Keratinocyte (primary cell): ENCODE results near the gene ARHGEF6. TPM values are rescaled to one million over a fixed set of nuclear protein-coding genes. Genes with fewer than 3 reads are reported as not detected.

Experiments used
- DNase-seq: peaks from one replicate; pipeline ENCODE4 v3.0.0-alpha.2; 2011; ENCODE audit warnings: low read depth, missing footprints, low spot score
- FAIRE-seq: peaks from 2 replicates; lab custom pipeline; 2011; peaks lifted over from hg19 to GRCh38; lab: Jason Lieb, UNC
- H2AFZ ChIP-seq: 2 replicates; pipeline ENCODE4 v1.6.0; 2012; ENCODE audit warnings: low read length, control low read depth, inconsistent platforms; ENCODE audit not compliant: control insufficient read depth
- H3K27ac ChIP-seq: 2 replicates; pipeline ENCODE4 v1.5.1; 2011; ENCODE audit warnings: low read length; ENCODE audit not compliant: control insufficient read depth, insufficient read depth
- H3K27me3 ChIP-seq: 3 replicates; pipeline ENCODE4 v1.6.0; 2011; ENCODE audit warnings: low read length; ENCODE audit not compliant: control insufficient read depth, insufficient read depth; ENCODE audit errors: extremely low read depth
- H3K36me3 ChIP-seq, 2 experiments: 2 replicates in 1 of 2; 3 replicates in 1 of 2; pipeline ENCODE4 v1.5.1; 2011; ENCODE audit warnings: low read length in 2 of 2, mild to moderate bottlenecking in 1 of 2; ENCODE audit not compliant: control insufficient read depth in 2 of 2, insufficient read depth in 2 of 2; ENCODE audit errors: extremely low read depth in 1 of 2
- H3K4me1 ChIP-seq: 3 replicates; pipeline ENCODE4 v1.5.1; 2011; ENCODE audit warnings: low read length; ENCODE audit not compliant: control insufficient read depth, insufficient read depth; ENCODE audit errors: extremely low read depth
- H3K4me2 ChIP-seq: 3 replicates; pipeline ENCODE4 v1.6.0; 2011; ENCODE audit warnings: low read depth, low read length; ENCODE audit not compliant: control insufficient read depth, insufficient read depth; ENCODE audit errors: extremely low read depth
- H3K4me3 ChIP-seq, 3 experiments: fragments of 200-600 bp in 1 of 3; sonication (generic) in 1 of 3; 2 replicates in 2 of 3; 3 replicates in 1 of 3; pipeline ENCODE4 v1.5.1; 2011 to 2016; ENCODE audit warnings: low read length in 3 of 3, mild to moderate bottlenecking in 3 of 3, control low read depth in 2 of 3, inconsistent platforms in 1 of 3, low read depth in 1 of 3, mixed read lengths in 1 of 3, mixed run types in 1 of 3, moderate library complexity in 1 of 3; ENCODE audit not compliant: control insufficient read depth in 2 of 3, insufficient read depth in 2 of 3; ENCODE audit errors: extremely low read depth in 1 of 3
- H3K79me2 ChIP-seq: 2 replicates; pipeline ENCODE4 v1.6.0; 2012; ENCODE audit warnings: low read length; ENCODE audit not compliant: control insufficient read depth, insufficient read depth
- H3K9ac ChIP-seq: 3 replicates; pipeline ENCODE4 v1.6.0; 2011; ENCODE audit warnings: low read length; ENCODE audit not compliant: control insufficient read depth, insufficient read depth; ENCODE audit errors: extremely low read depth
- H3K9me1 ChIP-seq: 3 replicates; pipeline ENCODE4 v1.6.0; 2011; ENCODE audit warnings: low read length; ENCODE audit not compliant: control insufficient read depth, insufficient read depth; ENCODE audit errors: extremely low read depth
- H3K9me3 ChIP-seq: 2 replicates; pipeline ENCODE4 v1.5.1; 2012; ENCODE audit warnings: low read depth, low read length; ENCODE audit not compliant: control insufficient read depth
- H4K20me1 ChIP-seq: 3 replicates; pipeline ENCODE4 v1.6.0; 2011; ENCODE audit warnings: low read length; ENCODE audit not compliant: control insufficient read depth, insufficient read depth; ENCODE audit errors: extremely low read depth
- EZH2 ChIP-seq: IDR thresholded peaks from one replicate; pipeline ENCODE4 v1.6.1; 2012; ENCODE audit warnings: inconsistent platforms, mild to moderate bottlenecking, low read length, moderate library complexity
- dilution Hi-C: fragments of 300-500 bp; cut with MboI; formaldehyde crosslinking; loops from one replicate; pipeline ENCODE4 v1.7.0; 2020; ENCODE audit warnings: low sequenced_read_pairs; ENCODE audit not compliant: extremely low pct_ligation_motif_present
- polyA plus RNA-seq, 5 experiments: library from polyadenylated mRNA; depleted of rRNA in 3 of 5; stranded (reverse) in 3 of 5; stranded (forward) in 1 of 5; unstranded in 1 of 5; fragments of >200 nt; gene quantifications; 1 replicate in 1 of 5; 2 replicates in 3 of 5; 3 replicates in 1 of 5; pipeline versions ENCODE4 v1.2.1 to v1.2.3, GENCODE V29; 2011 to 2012; ENCODE audit warnings: missing spikeins in 2 of 5, low read depth in 1 of 5, low replicate concordance in 1 of 5
- TF ChIP-seq, protein P1 (sequence below), 3 experiments: IDR thresholded peaks in 1 of 3; conservative IDR thresholded peaks in 1 of 3; optimal IDR thresholded peaks in 1 of 3; 2 replicates in 2 of 3; 3 replicates in 1 of 3; pipeline versions ENCODE3 to v1.5.1; 2011; ENCODE audit warnings: low read length in 3 of 3, mild to moderate bottlenecking in 3 of 3, moderate library complexity in 2 of 3, control low read depth in 1 of 3, inconsistent platforms in 1 of 3; ENCODE audit not compliant: insufficient read depth in 2 of 3; ENCODE audit errors: extremely low read depth in 1 of 3

Gene ARHGEF6
- polyA plus RNA-seq, 1 donor (not counting 4 experiments of a cell fraction or from before 2014, with no cell fraction given): 0.18 TPM

DNA sequence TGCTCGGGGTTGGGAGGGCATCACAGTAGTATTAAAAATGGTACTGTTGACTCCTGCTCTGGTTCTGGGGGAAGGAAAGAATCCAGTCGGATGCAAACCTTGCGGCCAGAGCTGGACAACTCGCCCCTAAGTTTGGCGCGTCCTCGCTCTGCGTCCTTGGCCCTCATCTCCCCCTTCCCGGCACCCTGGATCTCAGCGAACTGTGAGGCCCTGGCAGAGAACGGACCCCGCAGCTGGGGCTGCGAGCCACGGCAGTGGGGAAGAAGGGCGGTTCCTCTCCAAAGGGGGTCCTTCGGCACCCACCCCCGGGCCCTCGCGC is 14.0 kb downstream of the ARHGEF6 start:
- H3K27me3 ChIP-seq: no peaks in the 10 kb centered on the region
- no peaks in the 10 kb centered on the region for H3K9me3 ChIP-seq
- no peaks in the 10 kb centered on the region for H3K79me2 ChIP-seq
- no peaks in the 10 kb centered on the region for H3K9me1 ChIP-seq
- H4K20me1 ChIP-seq: no peaks in the 10 kb centered on the region
- no peaks in the 10 kb centered on the region for H3K4me1 ChIP-seq
- no peak for TF ChIP-seq EZH2
- TF ChIP-seq, protein P1, sequence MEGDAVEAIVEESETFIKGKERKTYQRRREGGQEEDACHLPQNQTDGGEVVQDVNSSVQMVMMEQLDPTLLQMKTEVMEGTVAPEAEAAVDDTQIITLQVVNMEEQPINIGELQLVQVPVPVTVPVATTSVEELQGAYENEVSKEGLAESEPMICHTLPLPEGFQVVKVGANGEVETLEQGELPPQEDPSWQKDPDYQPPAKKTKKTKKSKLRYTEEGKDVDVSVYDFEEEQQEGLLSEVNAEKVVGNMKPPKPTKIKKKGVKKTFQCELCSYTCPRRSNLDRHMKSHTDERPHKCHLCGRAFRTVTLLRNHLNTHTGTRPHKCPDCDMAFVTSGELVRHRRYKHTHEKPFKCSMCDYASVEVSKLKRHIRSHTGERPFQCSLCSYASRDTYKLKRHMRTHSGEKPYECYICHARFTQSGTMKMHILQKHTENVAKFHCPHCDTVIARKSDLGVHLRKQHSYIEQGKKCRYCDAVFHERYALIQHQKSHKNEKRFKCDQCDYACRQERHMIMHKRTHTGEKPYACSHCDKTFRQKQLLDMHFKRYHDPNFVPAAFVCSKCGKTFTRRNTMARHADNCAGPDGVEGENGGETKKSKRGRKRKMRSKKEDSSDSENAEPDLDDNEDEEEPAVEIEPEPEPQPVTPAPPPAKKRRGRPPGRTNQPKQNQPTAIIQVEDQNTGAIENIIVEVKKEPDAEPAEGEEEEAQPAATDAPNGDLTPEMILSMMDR (optimal IDR thresholded peaks at IDR 0.05 in 1 of 3, IDR thresholded peaks at IDR 0.05 in 1 of 3, conservative IDR thresholded peaks at IDR 0.05 in 1 of 3; ENCODE audit: extremely low read depth in 1 of 3, insufficient read depth in 2 of 3, low read length in 3 of 3): no peak
- peak overlapping the region in 2 of 3 experiments; percentile 34 to 53 for H3K4me3 ChIP-seq
- FAIRE-seq (no peak), DNase-seq (no peak)
- H3K4me2 ChIP-seq: peak overlapping the region; percentile 58
- no peaks in the 10 kb centered on the region for H3K36me3 ChIP-seq
- H3K27ac ChIP-seq: no peak overlapping the region
- no peak overlapping the region for H3K9ac ChIP-seq
- dilution Hi-C loops: no loop called here
- H2AFZ ChIP-seq: no peak overlapping the region

DNA sequence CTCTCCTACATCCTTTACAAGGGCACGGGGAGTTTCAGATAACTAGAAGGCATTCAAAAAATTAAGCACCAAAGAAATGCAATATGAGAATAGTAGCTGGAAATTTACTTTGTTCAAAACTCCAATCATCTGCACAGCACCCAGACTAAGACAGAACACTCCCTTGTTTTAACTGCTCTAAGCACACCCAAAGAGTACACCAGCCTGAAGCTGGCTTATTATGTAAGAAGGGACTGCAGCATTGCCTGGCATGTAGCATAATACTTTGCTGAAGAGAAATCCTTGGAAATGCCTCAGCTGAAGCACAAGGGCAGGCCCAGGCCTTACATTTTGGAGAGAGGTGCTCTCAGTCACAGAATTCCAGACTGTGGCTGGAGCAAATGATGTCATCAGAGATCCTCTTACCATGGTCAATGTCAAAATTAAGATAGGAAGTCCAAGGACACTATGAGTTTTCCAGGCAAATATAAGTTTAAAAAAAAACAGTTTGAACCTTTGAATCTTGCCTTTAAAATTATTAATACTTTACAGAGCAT is 14.8 kb downstream of the ARHGEF6 start:
- no peaks in the 10 kb centered on the region for H3K79me2 ChIP-seq
- no peaks in the 10 kb centered on the region for H3K9me1 ChIP-seq
- H3K9ac ChIP-seq: no peak overlapping the region
- DNase-seq: no peak
- H3K4me3 ChIP-seq: no peak overlapping the region
- no peak overlapping the region for H3K27ac ChIP-seq
- FAIRE-seq: no peak
- H3K4me2 ChIP-seq: no peak overlapping the region
- no peak overlapping the region for H2AFZ ChIP-seq
- dilution Hi-C loops: no loop called here
- no peaks in the 10 kb centered on the region for H3K9me3 ChIP-seq
- H3K4me1 ChIP-seq: no peaks in the 10 kb centered on the region
- H3K27me3 ChIP-seq: no peaks in the 10 kb centered on the region
- H3K36me3 ChIP-seq: no peaks in the 10 kb centered on the region
- no peaks in the 10 kb centered on the region for H4K20me1 ChIP-seq
- TF ChIP-seq, protein P1 (optimal IDR thresholded peaks at IDR 0.05 in 1 of 3, IDR thresholded peaks at IDR 0.05 in 1 of 3, conservative IDR thresholded peaks at IDR 0.05 in 1 of 3; ENCODE audit: extremely low read depth in 1 of 3, insufficient read depth in 2 of 3, low read length in 3 of 3): no peak
- no peak for TF ChIP-seq EZH2
